H1 (cell line): ENCODE data around the gene POU2F1. TPM values are rescaled to one million over a fixed set of nuclear protein-coding genes. Genes with fewer than 3 reads are reported as not detected.

Experiments
- CTCF ChIA-PET: fragments of 300-600 bp; sonication (Branson Sonifier 250); formaldehyde crosslinking; loops from one replicate; lab custom pipeline; 2021; ENCODE audit not compliant: partially characterized antibody; lab: Charles Lee
- POLR2A ChIA-PET: fragments of 300-600 bp; sonication (Branson Sonifier 250); formaldehyde crosslinking; loops from one replicate; lab custom pipeline; 2021; ENCODE audit warnings: inconsistent platforms; ENCODE audit not compliant: partially characterized antibody; lab: Charles Lee
- DNase-seq, 2 experiments: peaks; one replicate each; pipeline versions ENCODE4 v3.0.0 to v3.0.0-alpha.2; 2010 to 2022; ENCODE audit warnings: low spot score in 2 of 2, low read depth in 1 of 2, mixed read lengths in 1 of 2
- FAIRE-seq: peaks from 2 replicates; lab custom pipeline; 2011; peaks lifted over from hg19 to GRCh38; lab: Jason Lieb, UNC
- H2AFZ ChIP-seq: 2 replicates; pipeline ENCODE4 v1.8.1; 2012; ENCODE audit warnings: low read length, inconsistent platforms
- H2AK5ac ChIP-seq: 2 replicates; pipeline ENCODE4 v1.6.1; 2013; ENCODE audit warnings: low read depth, low read length
- H2BK120ac ChIP-seq: replicated peaks from 2 replicates; pipeline ENCODE3; 2013; ENCODE audit warnings: low read depth, low read length, inconsistent platforms
- H2BK12ac ChIP-seq: 2 replicates; pipeline ENCODE4 v1.6.1; 2013; ENCODE audit warnings: low read depth, low read length
- H2BK15ac ChIP-seq: 2 replicates; pipeline ENCODE4 v1.6.1; 2013; ENCODE audit warnings: low read length
- H2BK20ac ChIP-seq: 2 replicates; pipeline ENCODE4 v1.6.1; 2013; ENCODE audit warnings: low read length
- H2BK5ac ChIP-seq: 2 replicates; pipeline ENCODE4 v1.6.1; 2013; ENCODE audit warnings: low read depth, low read length
- H3K14ac ChIP-seq: 2 replicates; pipeline ENCODE4 v1.6.1; 2013; ENCODE audit warnings: inconsistent platforms; ENCODE audit not compliant: insufficient read length
- H3K18ac ChIP-seq: 2 replicates; pipeline ENCODE4 v1.6.1; 2013; ENCODE audit warnings: low read length; ENCODE audit errors: extremely low read depth
- H3K23ac ChIP-seq: 2 replicates; pipeline ENCODE4 v1.6.1; 2013; ENCODE audit warnings: inconsistent platforms; ENCODE audit not compliant: insufficient read length
- H3K23me2 ChIP-seq: 2 replicates; pipeline ENCODE4 v1.6.1; 2013; ENCODE audit warnings: low read depth, low read length
- H3K27ac ChIP-seq: 2 replicates; pipeline ENCODE4 v1.6.1; 2011; ENCODE audit warnings: low read depth, low read length, inconsistent platforms
- H3K27me3 ChIP-seq, 4 experiments: replicated peaks in 1 of 4; 1 replicate in 1 of 4; 2 replicates in 3 of 4; pipeline versions ENCODE4 v1.6.1 to v1.8.1; 2011 to 2013; ENCODE audit warnings: low read length in 3 of 4, mild to moderate bottlenecking in 3 of 4, inconsistent platforms in 2 of 4, mixed read lengths in 2 of 4, moderate library complexity in 1 of 4; ENCODE audit not compliant: control insufficient read depth in 3 of 4, insufficient read depth in 3 of 4; ENCODE audit errors: extremely low read depth in 1 of 4
- H3K36me3 ChIP-seq, 4 experiments: 2 replicates each; pipeline versions ENCODE4 v1.6.1 to v1.8.1; 2011 to 2013; ENCODE audit warnings: mild to moderate bottlenecking in 4 of 4, low read length in 3 of 4, moderate library complexity in 2 of 4, control low read depth in 1 of 4, inconsistent platforms in 1 of 4; ENCODE audit not compliant: insufficient read depth in 4 of 4, control insufficient read depth in 2 of 4
- H3K4ac ChIP-seq: replicated peaks from 2 replicates; pipeline ENCODE3; 2013; ENCODE audit warnings: low read length, low read depth, mixed read lengths, inconsistent platforms; ENCODE audit not compliant: insufficient read length
- H3K4me1 ChIP-seq, 4 experiments: replicated peaks in 1 of 4; 1 replicate in 1 of 4; 2 replicates in 3 of 4; pipeline versions ENCODE4 v1.6.1 to v1.8.1; 2011 to 2013; ENCODE audit warnings: low read length in 3 of 4, inconsistent platforms in 2 of 4, mixed read lengths in 1 of 4; ENCODE audit not compliant: insufficient read depth in 4 of 4, control insufficient read depth in 3 of 4
- H3K4me2 ChIP-seq, 2 experiments: 2 replicates each; pipeline versions ENCODE4 v1.6.1 to v1.8.1; 2011 to 2013; ENCODE audit warnings: low read depth in 2 of 2, low read length in 2 of 2, control low read depth in 1 of 2, inconsistent platforms in 1 of 2, mild to moderate bottlenecking in 1 of 2; ENCODE audit not compliant: insufficient read depth in 1 of 2
- H3K4me3 ChIP-seq, 4 experiments: fragments of 200-600, 300-600 bp in 1 of 4; sonication (generic), shearing (Covaris generic), sonication (Bioruptor Twin) in 1 of 4; 2 replicates each; pipeline versions ENCODE4 v1.5.1 to v1.8.1; 2011 to 2016; ENCODE audit warnings: low read length in 4 of 4, low read depth in 3 of 4, control low read depth in 2 of 4, inconsistent platforms in 2 of 4, mild to moderate bottlenecking in 2 of 4, mixed read lengths in 1 of 4, moderate library complexity in 1 of 4; ENCODE audit not compliant: insufficient read depth in 2 of 4; ENCODE audit errors: extremely low read depth in 1 of 4
- H3K56ac ChIP-seq: replicated peaks from 2 replicates; pipeline ENCODE3; 2013; ENCODE audit warnings: low read depth, mild to moderate bottlenecking, mixed read lengths, low read length, inconsistent platforms; ENCODE audit not compliant: insufficient read length
- H3K79me1 ChIP-seq: 2 replicates; pipeline ENCODE4 v1.6.1; 2013; ENCODE audit warnings: low read depth, low read length, control low read depth
- H3K79me2 ChIP-seq, 2 experiments: 2 replicates each; pipeline versions ENCODE4 v1.6.1 to v1.8.1; 2012 to 2013; ENCODE audit warnings: low read length in 2 of 2, mild to moderate bottlenecking in 2 of 2, inconsistent platforms in 1 of 2; ENCODE audit not compliant: insufficient read depth in 2 of 2, control insufficient read depth in 1 of 2
- H3K9ac ChIP-seq, 4 experiments: replicated peaks in 1 of 4; 1 replicate in 1 of 4; 2 replicates in 3 of 4; pipeline versions ENCODE4 v1.6.1 to v1.8.1; 2011 to 2013; ENCODE audit warnings: low read depth in 3 of 4, low read length in 3 of 4, control low read depth in 2 of 4, mild to moderate bottlenecking in 2 of 4, moderate library complexity in 2 of 4, inconsistent platforms in 1 of 4; ENCODE audit errors: extremely low read depth in 1 of 4
- H3K9me3 ChIP-seq, 2 experiments: 2 replicates each; pipeline versions ENCODE4 v1.6.1 to v1.8.1; 2012 to 2013; ENCODE audit warnings: mild to moderate bottlenecking in 2 of 2, moderate library complexity in 2 of 2, control low read depth in 1 of 2, inconsistent platforms in 1 of 2, low read depth in 1 of 2, low read length in 1 of 2, mixed read lengths in 1 of 2; ENCODE audit not compliant: insufficient read depth in 2 of 2
- H4K20me1 ChIP-seq, 2 experiments: replicated peaks in 1 of 2; 2 replicates each; pipeline versions ENCODE3 to v1.8.1; 2011 to 2013; ENCODE audit warnings: inconsistent platforms in 2 of 2, low read length in 2 of 2, mild to moderate bottlenecking in 1 of 2; ENCODE audit not compliant: insufficient read depth in 2 of 2, control insufficient read depth in 1 of 2
- H4K5ac ChIP-seq: 2 replicates; pipeline ENCODE4 v1.6.1; 2013; ENCODE audit warnings: low read length, low read depth, mixed read lengths, inconsistent platforms; ENCODE audit not compliant: insufficient read length
- H4K8ac ChIP-seq: 2 replicates; pipeline ENCODE4 v1.8.0; 2013; ENCODE audit warnings: mild to moderate bottlenecking, moderate library complexity, low read length, inconsistent platforms; ENCODE audit not compliant: insufficient read depth; ENCODE audit errors: extremely low read depth
- H4K91ac ChIP-seq: replicated peaks from 2 replicates; pipeline ENCODE3; 2013; ENCODE audit warnings: low read length, mixed read lengths, inconsistent platforms; ENCODE audit not compliant: insufficient read length
- GABPA ChIP-seq: IDR thresholded peaks from 2 replicates; pipeline ENCODE4 v1.6.1; 2011; ENCODE audit warnings: mild to moderate bottlenecking, low read length, moderate library complexity, borderline replicate concordance; ENCODE audit not compliant: insufficient read depth
- WGBS, 2 experiments: shearing (Covaris generic) in 1 of 2; methylation state at CpG; one replicate each; pipeline versions ENCODE4 v1.1.6 to v1.1.7; 2013 to 2015; ENCODE audit warnings: low lambda C conversion rate in 2 of 2, mixed read lengths in 2 of 2, inconsistent platforms in 1 of 2, low coverage in 1 of 2, missing lambda C conversion rate in 1 of 2; ENCODE audit not compliant: insufficient replicate concordance in 2 of 2, insufficient coverage in 1 of 2, insufficient read length in 1 of 2; ENCODE audit errors: extremely low coverage in 1 of 2, missing lambda C conversion rate in 1 of 2; 5-methylcytosine and 5-hydroxymethylcytosine counted together
- polyA plus RNA-seq, 7 experiments: library from polyadenylated mRNA; depleted of rRNA in 3 of 7; stranded (reverse) in 5 of 7; unstranded in 2 of 7; fragments of >200 nt in 5 of 7; fragments of 200-250 nt in 2 of 7; gene quantifications; 1 replicate in 5 of 7; 2 replicates in 1 of 7; 4 replicates in 1 of 7; pipeline versions ENCODE4 v1.2.1 to v1.2.3, GENCODE V29; 2011 to 2013; ENCODE audit warnings: missing spikeins in 2 of 7, mixed read lengths in 2 of 7
- total RNA-seq: library from RNA; stranded (reverse); fragmentation: NEBNext Ultra II Directional; extraction: Animal tissue kit (Norgen Biotek cat#: 25700); gene quantifications from 2 replicates; pipeline ENCODE4 v1.2.1, GENCODE V29; 2021

The POU2F1 gene
- total and polyA plus RNA-seq, 2 of the 8 experiments (the other 6 are each of a cell fraction or from before 2014, with no cell fraction given) = 37.0 to 57.2 TPM

GRCh38 chr1:167294528-167294927 is 73.8 kb downstream of the POU2F1 start:
- no peak overlapping the region for H2BK12ac ChIP-seq
- no peak overlapping the region for H2BK15ac ChIP-seq
- no peak overlapping the region for H4K91ac ChIP-seq
- no peak for TF ChIP-seq GABPA
- TF ChIP-seq, all 59 proteins: peak for 0
- Histone ChIP-seq H4K8ac (no peak overlapping the region), H3K4me3 (no peak overlapping the region), H3K36me3 (no peaks in the 10 kb centered on the region), H2BK5ac (no peak overlapping the region), H3K18ac (no peak overlapping the region), H3K4me1 (peaks cover 0 to 2% (median 0%) of the 10 kb centered on the region in 4 experiments; a peak in 1 of 7 replicates), H3K27ac (no peak overlapping the region), H3K4ac (no peak overlapping the region), H3K14ac (no peak overlapping the region), H4K5ac (no peak overlapping the region), H4K20me1 (peaks cover 0 to 4% of the 10 kb centered on the region in 2 experiments), H2AK5ac (no peak overlapping the region), H3K4me2 (no peak overlapping the region), H3K56ac (no peak overlapping the region), H3K23me2 (no peaks in the 10 kb centered on the region), H3K79me1 (peaks cover 6% of the 10 kb centered on the region), H2BK20ac (no peak overlapping the region), H2AFZ (no peak overlapping the region), H3K9ac (no peak overlapping the region), H2BK120ac (no peak overlapping the region), H3K23ac (no peak overlapping the region), H3K79me2 (peaks cover 6 to 93% of the 10 kb centered on the region in 2 experiments), H3K27me3 (no peaks in the 10 kb centered on the region), H3K9me3 (no peaks in the 10 kb centered on the region)
- ChIA-PET POLR2A (no interaction called here), CTCF (no interaction called here)
- FAIRE-seq (no peak), DNase-seq (no peak)
- 91% methylated on average over 2 of the region's 2 CpGs; no CpG with 5 or more reads in 1 of the 2 experiments for WGBS, 2 experiments
